Heart right ventricle (tissue), 16 donors: ENCODE data around the gene SLCO1A2. TPM values are rescaled to one million over a fixed set of nuclear protein-coding genes. Genes with fewer than 3 reads are reported as not detected.

Source experiments
- ATAC-seq, 8 donors: fragments of 200-7000 bp; cut with Tn5 transposase; one replicate each; pipeline ENCODE4 v1.9.1; 2020; ENCODE audit warnings: mild to moderate bottlenecking in 8 of 8, moderate library complexity in 8 of 8, moderate number of reproducible peaks in 1 of 8
- DNase-seq, 2 donors: peaks; one replicate each; pipeline ENCODE4 v3.0.0-alpha.2; 2020
- H3K27ac ChIP-seq, 10 donors: fragments of 200-600 bp; sonication (generic) in 2 of 10; one replicate each; pipeline versions ENCODE4 v1.5.0 to v1.8.0; 2020 to 2022; ENCODE audit warnings: mild to moderate bottlenecking in 3 of 10
- H3K27me3 ChIP-seq, 7 donors: fragments of 200-600 bp; one replicate each; pipeline ENCODE4 v1.8.0; 2021 to 2022; ENCODE audit warnings: mild to moderate bottlenecking in 2 of 7
- H3K36me3 ChIP-seq, 9 donors: fragments of 200-600 bp; sonication (generic) in 1 of 9; one replicate each; pipeline versions ENCODE4 v1.5.0 to v1.8.0; 2020 to 2022; ENCODE audit warnings: mild to moderate bottlenecking in 2 of 9
- H3K4me1 ChIP-seq, 9 donors: fragments of 200-600 bp; sonication (generic) in 1 of 9; one replicate each; pipeline versions ENCODE4 v1.5.0 to v1.8.0; 2020 to 2022; ENCODE audit warnings: mild to moderate bottlenecking in 4 of 9
- H3K4me3 ChIP-seq, 10 donors: fragments of 200-600 bp; sonication (generic) in 2 of 10; one replicate each; pipeline versions ENCODE4 v1.5.0 to v1.8.0; 2020 to 2022; ENCODE audit warnings: mild to moderate bottlenecking in 7 of 10, moderate library complexity in 2 of 10
- H3K9me3 ChIP-seq, 11 donors: fragments of 200-600 bp in 10 of 11; sonication (generic) in 2 of 11; one replicate each; pipeline versions ENCODE4 v1.5.0 to v1.8.0; 2013 to 2022; ENCODE audit warnings: mild to moderate bottlenecking in 2 of 11, control low read depth in 1 of 11, moderate library complexity in 1 of 11
- CTCF ChIP-seq, 9 donors: fragments of 200-600 bp; sonication (generic) in 2 of 9; IDR thresholded peaks; one replicate each; pipeline versions ENCODE4 v1.5.0 to v1.8.0; 2021 to 2022; ENCODE audit warnings: antibody characterized with exemption in 9 of 9, mild to moderate bottlenecking in 5 of 9, moderate library complexity in 1 of 9
- WGBS, 2 donors: extraction: QIAGEN DNeasy Blood & Tissue Kit; methylation state at CpG; one replicate each; pipeline ENCODE4 v1.1.7; 2013; ENCODE audit warnings: inconsistent platforms in 1 of 2; 5-methylcytosine and 5-hydroxymethylcytosine counted together
- intact Hi-C, 10 donors: fragments of 100-400 bp; cut with DNase I; formaldehyde crosslinking; loops; one replicate each; pipeline versions ENCODE4 v1.11.1 to v1.14.2; 2022
- polyA plus RNA-seq, 2 donors: library from polyadenylated mRNA; stranded (reverse); fragments of 200-250 nt; gene quantifications; one replicate each; pipeline ENCODE4 v1.2.3, GENCODE V29; 2013
- total RNA-seq, 10 donors: library from RNA; stranded (reverse); fragmentation: NEBNext Ultra II Directional in 3 of 10; extraction: Animal tissue kit (Norgen Biotek cat#: 25700) in 3 of 10; gene quantifications; one replicate each; pipeline versions ENCODE4 v1.2.1 to v1.2.4, GENCODE V29; 2021 to 2023
- donor health status: Arrhythmogenic right ventricular cardiomyopathy.
- donor health status: ischemic (EF 13 %, LVEDD 7.1; RV severe dilation, severe dysfunction).
- donor health status: healthy with polysubstance abuse.
- donor health status: DM: no; HTN: yes; CAD: no.
- donor health status: DM: no; HTN: no; CAD: no.
- donor health status: ischemic (EF 25% LVEDD 6.9; RV normal size, moderate dysfunction).
- donor health status: ischemic (EF 25% LVEDD 5.7; RV mildly dilated, moderate dysfunction).
- donor health status: healthy.
- donor health status: DM: yes; HTN: yes; CAD: no.
- donor health status: Ischemic cardiomyopathy.
- donor health status: ischemic (EF 35%, LVEDD 5.7; RV mildly dilated, moderate dysfunction).
- donor health status: nonischemic (EF 11% LVEDD 7.7; RV severe dilation, severe dysfunction).
- donor health status: DM: yes; HTN: yes; CAD: no.
- donor health status: PGD.
- donor health status: ischemic (EF 29% LVEDD 5.4; RV normal size, mild dysfunction).
- donor health status: nonischemic (EF 23%, LVEDD 6.1; RV moderate dilation, normal function).

Gene SLCO1A2
- total and polyA plus RNA-seq, 12 donors: not detected

- Histone ChIP-seq H3K9me3 (no peaks in the 10 kb centered on the region), H3K36me3 (no peaks in the 10 kb centered on the region), H3K27ac (no peak overlapping the region), H3K4me1 (no peaks in the 10 kb centered on the region), H3K4me3 (no peak overlapping the region), H3K27me3 (no peaks in the 10 kb centered on the region)
- no peak for ATAC-seq
- DNase-seq: no peak
- TF ChIP-seq CTCF (IDR thresholded peaks at IDR 0.05): no peak
- intact Hi-C loops: no loop called here
These were observed 110.8 kb downstream of the SLCO1A2 start for GRCh38 chr12:21223930-21224329.

- DNase-seq (no peak), ATAC-seq (no peak)
- intact Hi-C loops: no loop called here
- Histone ChIP-seq H3K27ac (no peak overlapping the region), H3K4me1 (no peaks in the 10 kb centered on the region), H3K36me3 (no peaks in the 10 kb centered on the region), H3K27me3 (no peaks in the 10 kb centered on the region), H3K9me3 (no peaks in the 10 kb centered on the region), H3K4me3 (no peak overlapping the region)
- TF ChIP-seq CTCF (IDR thresholded peaks at IDR 0.05): no peak
These were observed 112.9 kb downstream of the SLCO1A2 start for GRCh38 chr12:21221778-21222177.

- H3K4me1 ChIP-seq: no peaks in the 10 kb centered on the region
- H3K4me3 ChIP-seq: no peak overlapping the region
- DNase-seq: no peak
- no peaks in the 10 kb centered on the region for H3K27me3 ChIP-seq
- no peaks in the 10 kb centered on the region for H3K36me3 ChIP-seq
- H3K27ac ChIP-seq: no peak overlapping the region
- intact Hi-C loops: no loop called here
- no peak for ATAC-seq
- no peaks in the 10 kb centered on the region for H3K9me3 ChIP-seq
- no peak for TF ChIP-seq CTCF (IDR thresholded peaks at IDR 0.05)
These were observed 113.6 kb downstream of the SLCO1A2 start for GRCh38 chr12:21221072-21221471.

GRCh38 chr12:21220266-21220665, 114.5 kb downstream of the SLCO1A2 start:
- 76 to 78% methylated on average over 3 of the region's 3 CpGs for WGBS, 2 donors
- intact Hi-C loops: no loop called here

More at GRCh38 chr12:21220266-21220665, 114.5 kb downstream of the SLCO1A2 start:
- no peak for TF ChIP-seq CTCF (IDR thresholded peaks at IDR 0.05)
- no peak for ATAC-seq
- Histone ChIP-seq H3K27ac (no peak overlapping the region), H3K9me3 (no peaks in the 10 kb centered on the region), H3K4me3 (no peak overlapping the region), H3K4me1 (no peaks in the 10 kb centered on the region), H3K27me3 (no peaks in the 10 kb centered on the region), H3K36me3 (no peaks in the 10 kb centered on the region)
- DNase-seq: no peak
